ACC112 (cell line): ENCODE results near the gene DDX56.
"Not testable (repeated sequence)": the region's sequence is repeated elsewhere in the genome, so short reads cannot be mapped to it uniquely, and the experiment has no call there.

Experiments used
- H2AFZ ChIP-seq: fragments of 200-600 bp; sonication (generic); one replicate; pipeline ENCODE4 v1.6.0; 2017; ENCODE audit warnings: antibody characterized with exemption, low read length; ENCODE audit not compliant: unreplicated experiment
- H3K27ac ChIP-seq: fragments of 200-600 bp; sonication (generic); 2 replicates; pipeline ENCODE4 v1.5.1; 2014; ENCODE audit warnings: low read depth, mild to moderate bottlenecking, antibody characterized with exemption, low read length, moderate library complexity
- H3K27me3 ChIP-seq: fragments of 200-600 bp; sonication (generic); 2 replicates; pipeline ENCODE4 v1.6.1; 2014; ENCODE audit warnings: mild to moderate bottlenecking, antibody characterized with exemption, low read length, moderate library complexity, mixed read lengths; ENCODE audit not compliant: insufficient read depth
- H3K36me3 ChIP-seq: fragments of 200-600 bp; sonication (generic); 2 replicates; pipeline ENCODE4 v1.6.1; 2016; ENCODE audit warnings: mild to moderate bottlenecking, antibody characterized with exemption, low read length, moderate library complexity, mixed read lengths; ENCODE audit not compliant: insufficient read depth
- H3K4me1 ChIP-seq: fragments of 200-600 bp; sonication (generic); one replicate; pipeline ENCODE4 v1.6.1; 2016; ENCODE audit warnings: low read length, mixed read lengths; ENCODE audit not compliant: insufficient read depth, unreplicated experiment, control insufficient read depth
- H3K4me3 ChIP-seq: fragments of 200-600 bp; sonication (generic); 2 replicates; pipeline ENCODE4 v1.5.1; 2014; ENCODE audit warnings: mild to moderate bottlenecking, low read depth, low read length
- H3K79me2 ChIP-seq: fragments of 200-600 bp; sonication (generic); one replicate; pipeline ENCODE4 v1.6.0; 2016; ENCODE audit warnings: low read length; ENCODE audit not compliant: control insufficient read depth, unreplicated experiment, insufficient read depth

Gene DDX56

GRCh38 chr7:44561962-44562621, 11.6 kb downstream of the DDX56 start:
- H2AFZ ChIP-seq: no peak overlapping the region
- H3K79me2 ChIP-seq: no peaks in the 10 kb centered on the region
- no peak overlapping the region for H3K4me3 ChIP-seq
- peaks cover 7% of the 10 kb centered on the region; the same call in 1 of the 2 replicates for H3K36me3 ChIP-seq
- no peaks in the 10 kb centered on the region for H3K27me3 ChIP-seq
- no peak overlapping the region for H3K27ac ChIP-seq
- H3K4me1 ChIP-seq: peaks cover 8% of the 10 kb centered on the region

GRCh38 chr7:44561481-44561880, 12.2 kb downstream of the DDX56 start:
- H3K27ac ChIP-seq: no peak overlapping the region
- no peaks in the 10 kb centered on the region for H3K27me3 ChIP-seq
- peaks cover 8% of the 10 kb centered on the region for H3K4me1 ChIP-seq
- H2AFZ ChIP-seq: no peak overlapping the region
- no peaks in the 10 kb centered on the region for H3K79me2 ChIP-seq
- peaks cover 6% of the 10 kb centered on the region; the same call in 1 of the 2 replicates for H3K36me3 ChIP-seq
- H3K4me3 ChIP-seq: no peak overlapping the region

GRCh38 chr7:44559485-44559884, 14.2 kb downstream of the DDX56 start:
- Histone ChIP-seq H3K4me3 (no peak overlapping the region), H2AFZ (no peak overlapping the region), H3K27me3 (no peaks in the 10 kb centered on the region), H3K4me1 (peaks cover 8% of the 10 kb centered on the region), H3K36me3 (0 out of 2 replicates have a peak, but pooled peaks cover 4% of the 10 kb centered on the region), H3K27ac (no peak overlapping the region), H3K79me2 (no peaks in the 10 kb centered on the region)

- no peak overlapping the region for H3K4me3 ChIP-seq
- H3K79me2 ChIP-seq: no peaks in the 10 kb centered on the region
- peaks cover 8% of the 10 kb centered on the region for H3K4me1 ChIP-seq
- H3K27ac ChIP-seq: no peak overlapping the region
- no peaks in the 10 kb centered on the region for H3K27me3 ChIP-seq
- H3K36me3 ChIP-seq: no peaks in the 10 kb centered on the region
- H2AFZ ChIP-seq: no peak overlapping the region
These were observed 16.2 kb downstream of the DDX56 start for GRCh38 chr7:44557485-44557884.

- no peak overlapping the region for H2AFZ ChIP-seq
- no peak overlapping the region for H3K27ac ChIP-seq
- no peaks in the 10 kb centered on the region for H3K27me3 ChIP-seq
- H3K4me1 ChIP-seq: no peaks in the 10 kb centered on the region
- H3K4me3 ChIP-seq: no peak overlapping the region
- no peaks in the 10 kb centered on the region for H3K36me3 ChIP-seq
- no peaks in the 10 kb centered on the region for H3K79me2 ChIP-seq
These were observed 18.4 kb downstream of the DDX56 start for GRCh38 chr7:44555350-44555749.

GRCh38 chr7:44552473-44553005, 21.2 kb downstream of the DDX56 start:
- not testable (repeated sequence) for H2AFZ ChIP-seq, H3K36me3 ChIP-seq, H3K4me3 ChIP-seq, H3K27ac ChIP-seq, H3K79me2 ChIP-seq, H3K27me3 ChIP-seq
- peaks cover 21% of the 10 kb centered on the region for H3K4me1 ChIP-seq

GRCh38 chr7:44549457-44549856, 24.3 kb downstream of the DDX56 start:
- Histone ChIP-seq H3K79me2 (no peaks in the 10 kb centered on the region), H3K36me3 (no peaks in the 10 kb centered on the region), H3K4me3 (no peak overlapping the region), H3K4me1 (peaks cover 23% of the 10 kb centered on the region), H3K27me3 (no peaks in the 10 kb centered on the region), H2AFZ (no peak overlapping the region), H3K27ac (no peak overlapping the region)

- Histone ChIP-seq H3K4me3 (no peak overlapping the region), H3K79me2 (no peaks in the 10 kb centered on the region), H3K27me3 (no peaks in the 10 kb centered on the region), H3K27ac (no peak overlapping the region), H3K36me3 (no peaks in the 10 kb centered on the region), H2AFZ (no peak overlapping the region), H3K4me1 (peaks cover 23% of the 10 kb centered on the region)
These were observed 24.8 kb downstream of the DDX56 start for GRCh38 chr7:44548893-44549292.

- Histone ChIP-seq H3K79me2 (no peaks in the 10 kb centered on the region), H3K4me1 (peaks cover 32% of the 10 kb centered on the region), H3K36me3 (no peaks in the 10 kb centered on the region), H3K27me3 (no peaks in the 10 kb centered on the region), H3K27ac (no peak overlapping the region), H3K4me3 (peak overlapping the region; percentile 36; the same call in 1 of the 2 replicates), H2AFZ (peak overlapping the region; percentile 64)
These were observed 26.0 kb downstream of the DDX56 start for GRCh38 chr7:44547536-44548231.

GRCh38 chr7:44541876-44542610, 31.7 kb downstream of the DDX56 start:
- Histone ChIP-seq H2AFZ (no peak overlapping the region), H3K4me3 (no peak overlapping the region), H3K27ac (no peak overlapping the region)

More at GRCh38 chr7:44541876-44542610, 31.7 kb downstream of the DDX56 start:
- Histone ChIP-seq H3K4me1 (peaks cover 9% of the 10 kb centered on the region), H3K36me3 (no peaks in the 10 kb centered on the region), H3K27me3 (no peaks in the 10 kb centered on the region), H3K79me2 (no peaks in the 10 kb centered on the region)
